DND-41 (cell line): Measurements from ENCODE around the gene PRDM15.
A peak's percentile ranks its signal among the peaks of the same experiment; 100 is the strongest.
"Not testable (repeated sequence)": the region's sequence is repeated elsewhere in the genome, so short reads cannot be mapped to it uniquely, and the experiment has no call there.

Source experiments
- ATAC-seq: fragments of 200-7000 bp; cut with Tn5 transposase; 3 replicates; pipeline ENCODE4 v1.9.1; 2021; ENCODE audit warnings: low read depth; ENCODE audit not compliant: insufficient read depth
- DNase-seq: peaks from one replicate; pipeline ENCODE4 v3.0.0-alpha.2; 2020
- H2AFZ ChIP-seq: 2 replicates; pipeline ENCODE4 v1.6.0; 2012; ENCODE audit warnings: low read depth, low read length
- H3K27ac ChIP-seq: 2 replicates; pipeline ENCODE4 v1.5.1; 2012; ENCODE audit warnings: low read length, inconsistent platforms
- H3K27me3 ChIP-seq: fragments of 200-600 bp; sonication (generic); 2 replicates; pipeline ENCODE4 v1.6.0; 2012; ENCODE audit warnings: low read length, mild to moderate bottlenecking, inconsistent platforms; ENCODE audit not compliant: insufficient read depth, poor library complexity
- H3K36me3 ChIP-seq: 2 replicates; pipeline ENCODE4 v1.5.1; 2012; ENCODE audit warnings: low read length, inconsistent platforms; ENCODE audit not compliant: insufficient read depth
- H3K4me1 ChIP-seq: 2 replicates; pipeline ENCODE4 v1.5.1; 2012; ENCODE audit warnings: mild to moderate bottlenecking, low read length; ENCODE audit not compliant: insufficient read depth
- H3K4me2 ChIP-seq: 2 replicates; pipeline ENCODE4 v1.6.0; 2012; ENCODE audit warnings: mild to moderate bottlenecking, moderate library complexity, low read length, inconsistent platforms; ENCODE audit not compliant: insufficient read depth
- H3K4me3 ChIP-seq, 2 experiments: fragments of 200-600 bp in 1 of 2; shearing (Covaris generic) in 1 of 2; 2 replicates each; pipeline ENCODE4 v1.5.1; 2012 to 2016; ENCODE audit warnings: inconsistent platforms in 2 of 2, low read length in 2 of 2, mild to moderate bottlenecking in 2 of 2, low read depth in 1 of 2, moderate library complexity in 1 of 2
- H3K79me2 ChIP-seq: 2 replicates; pipeline ENCODE4 v1.6.0; 2012; ENCODE audit warnings: low read length, inconsistent platforms; ENCODE audit not compliant: insufficient read depth
- H3K9ac ChIP-seq: 2 replicates; pipeline ENCODE4 v1.6.0; 2012; ENCODE audit warnings: low read depth, mild to moderate bottlenecking, inconsistent platforms, low read length, moderate library complexity
- H3K9me3 ChIP-seq: 2 replicates; pipeline ENCODE4 v1.5.1; 2012; ENCODE audit warnings: low read length, moderate library complexity, mild to moderate bottlenecking, inconsistent platforms; ENCODE audit not compliant: insufficient read depth, severe bottlenecking
- H4K20me1 ChIP-seq: 2 replicates; pipeline ENCODE4 v1.6.0; 2012; ENCODE audit warnings: low read length; ENCODE audit not compliant: insufficient read depth
- CTCF ChIP-seq: IDR thresholded peaks from 2 replicates; pipeline ENCODE4 v1.5.1; 2012; ENCODE audit warnings: borderline replicate concordance, low read length, moderate library complexity, mild to moderate bottlenecking; ENCODE audit not compliant: poor library complexity, severe bottlenecking; ENCODE audit errors: extremely low read depth
- EZH2 ChIP-seq: IDR thresholded peaks from 3 replicates; pipeline ENCODE4 v1.6.1; 2012; ENCODE audit warnings: borderline replicate concordance, low read depth, mild to moderate bottlenecking, moderate library complexity, low read length, inconsistent platforms; ENCODE audit not compliant: severe bottlenecking

Gene PRDM15

GRCh38 chr21:41786509-41786987 lies 92.6 kb downstream of the PRDM15 start:
- no peak overlapping the region for H2AFZ ChIP-seq
- no peak overlapping the region for H3K4me3 ChIP-seq
- H3K27ac ChIP-seq = no peak overlapping the region
- no peaks in the 10 kb centered on the region for H3K36me3 ChIP-seq
- DNase-seq (no peak), ATAC-seq (no peak)
- H4K20me1 ChIP-seq = no peaks in the 10 kb centered on the region
- H3K4me2 ChIP-seq = no peak overlapping the region
- TF ChIP-seq EZH2 = no peak
- no peak for TF ChIP-seq CTCF
- H3K9me3 ChIP-seq = no peaks in the 10 kb centered on the region
- peaks cover 33% of the 10 kb centered on the region for H3K4me1 ChIP-seq
- no peaks in the 10 kb centered on the region for H3K79me2 ChIP-seq
- H3K9ac ChIP-seq = no peak overlapping the region
- H3K27me3 ChIP-seq = no peaks in the 10 kb centered on the region

GRCh38 chr21:41785262-41785661 lies 93.9 kb downstream of the PRDM15 start:
- not testable (repeated sequence) for H3K79me2 ChIP-seq, H3K27ac ChIP-seq, H3K9me3 ChIP-seq, H3K4me3 ChIP-seq, H3K4me2 ChIP-seq, H3K27me3 ChIP-seq, H3K9ac ChIP-seq, ATAC-seq, H4K20me1 ChIP-seq, H3K36me3 ChIP-seq, DNase-seq, H2AFZ ChIP-seq
- peaks cover 45% of the 10 kb centered on the region for H3K4me1 ChIP-seq

- DNase-seq = no peak
- TF ChIP-seq CTCF = no peak
- TF ChIP-seq EZH2 = no peak
- H3K9me3 ChIP-seq = no peaks in the 10 kb centered on the region
- H4K20me1 ChIP-seq = no peaks in the 10 kb centered on the region
- H3K79me2 ChIP-seq = no peaks in the 10 kb centered on the region
- no peak overlapping the region for H3K4me2 ChIP-seq
- peak overlapping the region; percentile 39; the same call in 1 of the 2 replicates for H3K9ac ChIP-seq
- peaks cover 52% of the 10 kb centered on the region for H3K4me1 ChIP-seq
- no peak for ATAC-seq
- peak overlapping the region; percentile 86 for H3K27ac ChIP-seq
- H3K27me3 ChIP-seq = no peaks in the 10 kb centered on the region
- H2AFZ ChIP-seq = no peak overlapping the region
- H3K36me3 ChIP-seq = no peaks in the 10 kb centered on the region
- no peak overlapping the region for H3K4me3 ChIP-seq
Observed at GRCh38 chr21:41784456-41785102, 94.6 kb downstream of the PRDM15 start.

GRCh38 chr21:41783476-41784180 lies 95.5 kb downstream of the PRDM15 start:
- peak; percentile 75 for DNase-seq

More at GRCh38 chr21:41783476-41784180, 95.5 kb downstream of the PRDM15 start:
- H4K20me1 ChIP-seq = no peaks in the 10 kb centered on the region
- H3K79me2 ChIP-seq = no peaks in the 10 kb centered on the region
- H3K36me3 ChIP-seq = no peaks in the 10 kb centered on the region
- H3K27me3 ChIP-seq = no peaks in the 10 kb centered on the region
- peak; percentile 79 for ATAC-seq
- H2AFZ ChIP-seq = no peak overlapping the region
- TF ChIP-seq EZH2 (no peak), CTCF (peak; percentile 27)
- no peak overlapping the region for H3K4me3 ChIP-seq
- H3K4me2 ChIP-seq = peak overlapping the region; percentile 31
- H3K9me3 ChIP-seq = no peaks in the 10 kb centered on the region
- peaks cover 62% of the 10 kb centered on the region for H3K4me1 ChIP-seq
- peak overlapping the region; percentile 39 for H3K9ac ChIP-seq
- H3K27ac ChIP-seq = peak overlapping the region; percentile 86
